Fibroblast of skin of abdomen (primary cell): ENCODE results near the gene NTN5.

ENCODE experiments used
- DNase-seq: peaks from one replicate; pipeline ENCODE4 v3.0.0-alpha.2; 2013

NTN5 gene

DNA sequence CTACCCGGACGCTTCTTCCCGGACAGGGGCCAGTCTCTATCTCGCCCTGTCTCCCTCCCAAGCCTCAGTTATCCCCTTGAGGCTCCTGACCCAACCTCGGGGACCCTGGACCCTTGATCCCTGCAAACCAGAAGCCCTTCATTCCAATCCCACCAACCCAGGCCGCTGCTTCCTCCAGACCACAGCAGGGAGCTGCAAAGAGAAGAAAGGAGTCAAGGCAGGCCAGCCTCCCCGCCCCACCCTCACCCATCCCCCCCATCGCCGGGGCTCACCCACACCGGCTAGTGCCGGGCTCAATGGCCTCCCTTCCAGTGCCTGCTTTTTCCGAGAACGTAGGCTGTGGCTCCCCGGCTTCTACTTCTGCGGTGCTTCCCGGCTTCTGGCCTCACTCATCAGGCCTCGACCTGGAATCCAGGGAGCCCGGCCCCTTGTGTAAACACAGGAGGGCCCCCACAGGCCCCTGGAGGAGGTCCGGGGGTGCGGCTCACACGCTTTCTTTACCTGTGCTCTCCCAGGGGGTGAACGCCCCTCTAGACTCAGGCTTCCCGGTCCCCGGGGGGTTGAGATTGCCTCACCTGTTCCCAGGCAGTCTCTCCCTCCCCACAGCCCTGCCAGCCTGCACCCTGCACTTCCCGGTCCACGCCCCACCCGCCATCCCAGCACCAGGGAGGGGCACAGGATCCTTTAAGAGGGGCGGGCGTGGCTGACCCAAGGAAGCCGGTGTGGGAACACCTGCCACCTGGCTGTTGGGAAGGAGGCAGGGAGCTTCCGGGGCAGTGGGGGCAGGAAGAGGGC is 58.2 kb downstream of the NTN5 start, which contains the start of gene FAM83E:
FAM83E (minus strand) TSS at position 641 of the 795 bp plus-strand sequence. CDS start 1,704 bp downstream, outside the sequence.
- DNase-seq, result no peak

DNA sequence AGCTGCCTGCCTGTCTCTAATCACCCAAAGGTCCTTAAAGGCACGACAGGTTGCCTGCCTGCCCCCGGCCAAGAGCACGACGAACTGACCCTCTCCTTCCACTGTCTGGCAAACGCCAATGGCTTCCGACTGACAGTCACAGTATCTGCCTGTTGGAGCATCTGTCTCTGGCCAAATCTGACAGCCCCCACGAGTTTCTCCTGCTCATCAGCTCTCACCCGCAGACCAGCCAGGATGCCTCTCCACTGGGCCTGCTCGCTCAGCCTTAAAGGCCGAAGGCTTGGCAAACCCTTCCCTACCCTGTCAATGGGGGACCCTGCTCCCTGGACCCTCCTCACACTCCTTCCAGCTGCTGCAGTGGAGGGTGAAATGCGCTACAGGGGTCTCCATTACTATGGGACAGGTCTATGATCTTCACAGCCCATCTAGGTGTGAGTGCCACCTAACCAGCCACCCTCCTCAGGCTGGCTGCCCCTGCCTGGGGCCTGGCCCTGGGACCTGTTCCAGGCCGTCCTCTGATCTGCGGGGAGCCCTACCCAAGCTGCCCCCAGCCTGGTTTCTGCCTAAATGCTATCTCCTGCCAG is 58.9 kb downstream of the NTN5 start:
- no peak for DNase-seq

DNA sequence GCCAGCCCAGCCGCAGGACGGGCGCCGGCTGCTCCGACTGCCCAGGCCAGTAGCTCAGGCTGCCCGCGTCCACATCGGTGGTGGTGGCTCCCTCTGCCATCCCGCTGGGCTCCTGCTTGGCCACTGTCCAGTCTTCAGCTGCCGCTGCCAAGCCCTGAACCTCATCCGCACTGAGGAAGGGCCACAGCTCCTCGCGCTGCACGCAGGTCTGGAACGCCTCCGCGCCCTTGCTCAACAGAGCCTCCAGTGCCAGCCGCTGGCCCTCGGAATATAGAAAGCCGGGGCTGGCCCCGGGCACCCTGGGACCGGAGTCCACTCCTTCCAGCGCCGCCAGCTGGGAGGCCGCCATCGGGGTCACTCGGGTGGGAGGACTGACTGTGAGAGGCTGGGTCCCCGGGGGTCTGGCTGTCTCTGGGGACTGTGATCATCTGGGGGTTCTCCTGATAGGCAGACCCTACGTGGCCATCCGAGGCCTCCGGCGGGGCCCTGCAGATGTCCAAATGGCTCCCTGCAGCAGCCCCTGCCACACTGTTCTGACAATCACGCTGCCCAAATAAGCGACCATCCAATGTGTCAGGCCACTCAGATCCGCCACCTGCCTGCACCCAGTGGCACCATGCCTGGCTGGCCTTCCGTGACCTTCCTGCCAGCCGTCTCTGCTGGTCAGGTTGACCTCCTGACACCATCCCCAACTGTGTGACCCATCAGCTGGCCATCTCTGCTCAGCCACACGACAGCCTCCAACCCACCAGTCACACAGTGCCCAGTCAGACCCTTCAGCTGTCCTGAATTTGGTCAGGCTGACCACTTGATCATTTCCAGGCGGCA is 59.6 kb downstream of the NTN5 start:
- no peak for DNase-seq

DNA sequence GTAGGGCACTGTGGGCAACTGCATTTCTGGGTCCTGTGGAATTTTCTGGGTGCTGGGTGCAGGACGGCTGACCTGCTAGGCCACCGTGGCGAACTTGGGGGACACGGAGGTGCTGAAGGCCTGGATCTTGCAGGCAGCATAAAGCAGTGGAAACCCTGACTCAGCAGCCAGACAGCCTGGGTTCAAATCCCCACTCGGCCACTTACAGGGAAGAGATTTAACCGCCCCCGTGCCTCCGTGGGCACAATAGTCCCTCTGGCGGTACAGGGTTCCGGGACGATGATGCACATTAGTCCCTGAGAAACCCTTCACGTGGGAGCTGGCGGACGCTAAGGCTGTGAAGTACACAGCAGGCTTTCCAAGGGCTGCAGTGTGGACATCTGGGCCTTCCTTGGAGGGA is 60.9 kb downstream of the NTN5 start:
- DNase-seq, result no peak
